Osteocyte (in vitro differentiated cells): Measurements from ENCODE around the gene LEKR1. TPM values are rescaled to one million over a fixed set of nuclear protein-coding genes. Genes with fewer than 3 reads are reported as not detected.

ENCODE experiments used
- DNase-seq: peaks from one replicate; pipeline ENCODE4 v3.0.0; 2021; ENCODE audit warnings: mixed read lengths; ENCODE audit not compliant: unreplicated experiment; ENCODE audit errors: extremely low spot score
- H3K27ac Mint-ChIP-seq: one replicate; pipeline ENCODE4 v1.8.0; 2021; ENCODE audit warnings: mild to moderate bottlenecking, mixed read lengths; ENCODE audit not compliant: unreplicated experiment
- H3K27me3 Mint-ChIP-seq: one replicate; pipeline ENCODE4 v1.8.0; 2021; ENCODE audit warnings: mixed read lengths; ENCODE audit not compliant: unreplicated experiment
- H3K36me3 Mint-ChIP-seq: one replicate; pipeline ENCODE4 v1.8.0; 2021; ENCODE audit warnings: mixed read lengths; ENCODE audit not compliant: unreplicated experiment
- H3K4me1 Mint-ChIP-seq: one replicate; pipeline ENCODE4 v1.8.0; 2021; ENCODE audit warnings: mixed read lengths; ENCODE audit not compliant: unreplicated experiment
- H3K4me3 Mint-ChIP-seq: one replicate; pipeline ENCODE4 v1.8.0; 2021; ENCODE audit warnings: mild to moderate bottlenecking, moderate library complexity, mixed read lengths; ENCODE audit not compliant: unreplicated experiment
- H3K9me3 Mint-ChIP-seq: one replicate; pipeline ENCODE4 v1.8.0; 2021; ENCODE audit warnings: mixed read lengths; ENCODE audit not compliant: unreplicated experiment
- CTCF ChIP-seq: fragments of 200-600 bp; sonication (generic); IDR thresholded peaks from 2 replicates; pipeline ENCODE4 v1.5.0; 2021; ENCODE audit warnings: antibody characterized with exemption, mild to moderate bottlenecking, moderate library complexity
- total RNA-seq: library from RNA; stranded (reverse); gene quantifications from 2 replicates; pipeline ENCODE4 v1.2.1, GENCODE V29; 2021

Gene LEKR1
- total RNA-seq, 1 donor from 2014 or later = 1.0 TPM

DNA sequence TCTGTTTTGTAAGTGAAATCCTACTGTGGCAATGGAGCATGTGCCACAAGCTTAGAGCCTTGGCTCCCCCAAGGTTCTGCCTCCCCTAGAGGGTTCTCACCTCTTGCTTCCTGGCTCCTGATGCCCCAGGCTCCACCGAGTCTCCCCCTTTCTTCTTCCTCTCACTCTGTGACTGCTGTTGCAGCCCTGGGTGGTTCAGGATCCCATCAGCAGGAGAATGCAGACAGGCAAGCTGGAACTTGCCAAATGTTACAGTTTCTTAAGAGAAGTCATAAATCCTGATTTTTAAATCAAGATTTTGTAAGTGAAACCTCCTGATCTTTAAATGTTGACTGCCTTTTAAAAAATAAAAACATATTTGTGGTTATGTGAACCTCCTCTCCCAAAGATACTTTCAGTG, 199.9 kb downstream of the LEKR1 start:
- no peak for DNase-seq
- H3K36me3 Mint-ChIP-seq = no peaks in the 10 kb centered on the region
- no peaks in the 10 kb centered on the region for H3K9me3 Mint-ChIP-seq
- no peak overlapping the region for H3K27ac Mint-ChIP-seq
- no peak for TF ChIP-seq CTCF
- H3K27me3 Mint-ChIP-seq = no peaks in the 10 kb centered on the region
- no peaks in the 10 kb centered on the region for H3K4me1 Mint-ChIP-seq
- H3K4me3 Mint-ChIP-seq = no peak overlapping the region

GRCh38 chr3:157027861-157028745, 201.9 kb downstream of the LEKR1 start:
- Mint-ChIP-seq H3K36me3 (no peaks in the 10 kb centered on the region), H3K4me3 (no peak overlapping the region)

DNA sequence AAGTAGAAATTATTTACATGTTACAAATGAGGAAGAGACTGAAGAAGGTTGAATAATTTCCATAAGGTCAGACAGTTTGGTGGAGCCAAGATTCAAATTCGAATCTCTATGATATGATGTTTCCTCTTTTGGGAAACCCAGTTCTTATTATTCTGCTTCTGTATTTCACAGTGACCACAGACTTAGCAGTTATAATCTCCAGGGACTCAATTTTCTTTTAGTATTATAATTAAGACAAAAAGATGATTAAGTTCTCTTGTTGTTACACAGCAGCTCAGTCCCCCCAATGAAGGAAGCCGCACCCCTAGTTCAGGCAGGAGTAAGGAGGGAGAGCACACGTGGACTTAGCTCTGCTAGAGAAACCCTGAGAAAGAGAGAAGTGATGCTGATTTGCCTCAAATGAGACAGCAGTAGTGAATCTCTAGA, 203.2 kb downstream of the LEKR1 start:
- TF ChIP-seq CTCF = no peak
- H3K4me3 Mint-ChIP-seq = no peak overlapping the region
- no peaks in the 10 kb centered on the region for H3K27me3 Mint-ChIP-seq
- H3K9me3 Mint-ChIP-seq = no peaks in the 10 kb centered on the region
- no peaks in the 10 kb centered on the region for H3K36me3 Mint-ChIP-seq
- DNase-seq = no peak
- H3K27ac Mint-ChIP-seq = no peak overlapping the region
- no peaks in the 10 kb centered on the region for H3K4me1 Mint-ChIP-seq

More at GRCh38 chr3:157027861-157028745, 201.9 kb downstream of the LEKR1 start:
- no peaks in the 10 kb centered on the region for H3K9me3 Mint-ChIP-seq
- H3K27ac Mint-ChIP-seq = no peak overlapping the region
- TF ChIP-seq CTCF = no peak
- DNase-seq = no peak
- no peaks in the 10 kb centered on the region for H3K4me1 Mint-ChIP-seq
- no peaks in the 10 kb centered on the region for H3K27me3 Mint-ChIP-seq

DNA sequence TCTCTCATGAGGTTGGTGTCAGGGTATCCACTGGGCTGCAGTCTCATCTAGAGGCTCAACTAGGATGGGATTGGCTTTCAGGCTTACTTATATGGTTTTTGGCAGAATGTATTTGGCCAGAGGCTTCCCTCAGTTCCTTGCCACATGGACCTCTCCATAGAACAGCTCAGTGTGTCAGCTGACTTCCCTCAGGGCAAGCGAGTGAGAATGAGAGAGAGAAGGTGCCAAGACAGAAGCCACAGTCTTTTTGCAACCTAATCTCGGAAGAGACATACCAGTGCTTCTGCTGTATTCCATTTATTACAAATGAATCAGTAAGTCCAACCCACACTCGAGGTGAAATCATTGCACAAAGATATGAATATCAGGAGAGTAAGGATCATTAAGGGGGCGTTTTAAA, 204.6 kb downstream of the LEKR1 start:
- no peak for DNase-seq
- H3K27ac Mint-ChIP-seq = no peak overlapping the region
- no peaks in the 10 kb centered on the region for H3K27me3 Mint-ChIP-seq
- TF ChIP-seq CTCF = no peak
- no peak overlapping the region for H3K4me3 Mint-ChIP-seq
- H3K36me3 Mint-ChIP-seq = no peaks in the 10 kb centered on the region
- no peaks in the 10 kb centered on the region for H3K4me1 Mint-ChIP-seq
- no peaks in the 10 kb centered on the region for H3K9me3 Mint-ChIP-seq

DNA sequence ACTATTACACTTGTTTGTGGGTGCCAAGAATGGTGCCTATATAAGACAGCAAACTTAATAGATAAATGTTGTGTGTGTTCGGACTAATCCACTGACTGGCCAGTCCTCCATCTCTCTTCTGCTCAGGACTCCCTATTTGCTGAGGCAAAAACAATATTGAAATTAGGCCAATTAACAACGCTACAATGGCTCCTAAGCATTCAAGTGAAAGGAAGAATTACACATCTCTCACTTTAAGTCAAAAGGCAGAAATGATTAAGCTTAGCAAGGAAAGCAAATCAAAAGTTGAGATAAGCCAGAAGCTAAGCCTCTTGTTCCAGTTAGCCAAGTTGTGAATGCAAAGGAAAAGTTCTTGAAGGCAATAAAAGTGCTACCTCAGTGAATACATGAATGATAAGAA, 206.8 kb downstream of the LEKR1 start:
- no peak for DNase-seq
- no peak for TF ChIP-seq CTCF
- H3K9me3 Mint-ChIP-seq = peaks cover 8% of the 10 kb centered on the region
- no peak overlapping the region for H3K27ac Mint-ChIP-seq
- no peaks in the 10 kb centered on the region for H3K27me3 Mint-ChIP-seq
- peaks cover 1% of the 10 kb centered on the region for H3K36me3 Mint-ChIP-seq
- H3K4me1 Mint-ChIP-seq = no peaks in the 10 kb centered on the region
- no peak overlapping the region for H3K4me3 Mint-ChIP-seq
